CD4-positive, alpha-beta T cell (primary cell): ENCODE measurements around the gene UBE2E1. TPM values are rescaled to one million over a fixed set of nuclear protein-coding genes. Genes with fewer than 3 reads are reported as not detected.

Source experiments
- ATAC-seq: fragments of 200-7000 bp; cut with Tn5 transposase; one replicate; pipeline ENCODE4 v1.10.0; 2022; ENCODE audit warnings: mild to moderate bottlenecking; ENCODE audit not compliant: poor library complexity
- CTCF ChIA-PET: fragments of 350-600 bp; sonication (Branson Sonifier 250); formaldehyde crosslinking; loops from one replicate; lab custom pipeline; 2021; ENCODE audit warnings: antibody characterized with exemption, inconsistent platforms; lab: Charles Lee
- POLR2A ChIA-PET: fragments of 350-600 bp; sonication (Branson Sonifier 250); formaldehyde crosslinking; loops from one replicate; lab custom pipeline; 2021; ENCODE audit warnings: antibody characterized with exemption, inconsistent platforms; lab: Charles Lee
- DNase-seq, 14 experiments: peaks; one replicate each; pipeline ENCODE4 v3.0.0-alpha.2; 2013 to 2020; ENCODE audit warnings: mixed read lengths in 2 of 14
- H3K27ac ChIP-seq, 2 donors: one replicate each; pipeline versions ENCODE4 v1.5.1 to v1.7.0; 2013; ENCODE audit warnings: low read length in 2 of 2, low read depth in 1 of 2, mild to moderate bottlenecking in 1 of 2
- H3K27me3 ChIP-seq, 2 experiments: 1 replicate in 1 of 2; 2 replicates in 1 of 2; pipeline versions ENCODE4 v1.6.1 to v1.7.0; 2013; ENCODE audit warnings: low read length in 2 of 2, control low read depth in 1 of 2, mild to moderate bottlenecking in 1 of 2, moderate library complexity in 1 of 2; ENCODE audit not compliant: insufficient read depth in 2 of 2, control insufficient read depth in 1 of 2
- H3K36me3 ChIP-seq: one replicate; pipeline ENCODE4 v1.6.1; 2013; ENCODE audit warnings: low read length, control low read depth; ENCODE audit not compliant: insufficient read depth
- H3K4me1 ChIP-seq: one replicate; pipeline ENCODE4 v1.6.1; 2013; ENCODE audit warnings: low read length, control low read depth; ENCODE audit not compliant: insufficient read depth
- H3K4me3 ChIP-seq: one replicate; pipeline ENCODE4 v1.5.1; 2013; ENCODE audit warnings: mild to moderate bottlenecking, low read length, moderate library complexity
- H3K9me3 ChIP-seq, 2 experiments: 1 replicate in 1 of 2; 2 replicates in 1 of 2; pipeline versions ENCODE4 v1.6.1 to v1.7.0; 2013; ENCODE audit warnings: low read length in 2 of 2, mild to moderate bottlenecking in 2 of 2, control low read depth in 1 of 2, moderate library complexity in 1 of 2; ENCODE audit not compliant: control insufficient read depth in 1 of 2, insufficient read depth in 1 of 2
- H3K27ac Mint-ChIP-seq: one replicate; pipeline ENCODE4 v1.8.0; 2020; ENCODE audit warnings: mixed read lengths
- H3K27me3 Mint-ChIP-seq: one replicate; pipeline ENCODE4 v1.8.0; 2021; ENCODE audit warnings: mixed read lengths
- H3K36me3 Mint-ChIP-seq: one replicate; pipeline ENCODE4 v1.8.0; 2021; ENCODE audit warnings: low read depth, mixed read lengths
- H3K4me1 Mint-ChIP-seq: one replicate; pipeline ENCODE4 v1.8.0; 2021; ENCODE audit warnings: low read depth, mixed read lengths
- H3K4me3 Mint-ChIP-seq: one replicate; pipeline ENCODE4 v1.8.0; 2020; ENCODE audit warnings: mild to moderate bottlenecking, mixed read lengths
- H3K9me3 Mint-ChIP-seq: one replicate; pipeline ENCODE4 v1.8.0; 2020; ENCODE audit warnings: mixed read lengths
- CTCF ChIP-seq: fragments of 200-600 bp; IDR thresholded peaks from one replicate; pipeline ENCODE4 v1.8.0; 2022; ENCODE audit warnings: antibody characterized with exemption, mild to moderate bottlenecking
- intact Hi-C, 2 experiments: fragments of 100-400 bp; cut with DNase I in 1 of 2; cut with micrococcal nuclease in 1 of 2; formaldehyde crosslinking; loops; one replicate each; pipeline versions ENCODE4 v1.15.1 to v1.9.0; 2023 to 2025; cut with DNase I, micrococcal nuclease
- polyA plus RNA-seq, 2 donors: library from polyadenylated mRNA; unstranded; fragments of 120-200 nt; gene quantifications; one replicate each; pipeline ENCODE4 v1.2.1, GENCODE V29; 2013
- total RNA-seq, 174 experiments: library from RNA in 2 of 174; stranded (reverse) in 2 of 174; gene quantifications; one replicate each; pipeline ENCODE4 v1.2.3 and lab custom pipeline; 2021 to 2026

The UBE2E1 gene
- total RNA-seq: 10 to 100 TPM; 49.8 to 52.2 TPM
- 65.6 TPM for polyA plus RNA-seq (2013, experiment 1 of 2)
- polyA plus RNA-seq (2013, experiment 2 of 2): 65.0 TPM
- total RNA-seq (lab: John Stamatoyannopoulos, UW): 29.9 to 81.6 (median 47.8) reads per million in 172 experiments

- Histone ChIP-seq H3K27ac (peak within 1 kb of the TSS in 1 of 2 donors; percentile 64), H3K36me3 (no peaks in the 10 kb centered on the region), H3K27me3 (no peaks in the 10 kb centered on the region), H3K9me3 (no peaks in the 10 kb centered on the region), H3K4me3 (peak within 1 kb of the TSS; percentile 66), H3K4me1 (peaks cover 32% of the 10 kb centered on the region)
- ChIA-PET CTCF (no interaction called here), POLR2A (interaction anchor here (3.2 to 7.4 kb wide), 2 partner anchors 111 to 112 kb away, joined by 16 to 63 read pairs; partner anchors contain the start of genes NKIRAS1 and RPL15)
- peak within 1 kb of the TSS; percentile 99 for H3K4me3 Mint-ChIP-seq
- no peak for TF ChIP-seq CTCF
- DNase-seq: peak; percentile 62 to 93 (median 70)
- peaks cover 32% of the 10 kb centered on the region for H3K36me3 Mint-ChIP-seq
- no peaks in the 10 kb centered on the region for H3K27me3 Mint-ChIP-seq
- peak; percentile 85 for ATAC-seq
- intact Hi-C loops: loop anchor here (1.0 to 10.0 kb wide), 4 partner anchors 111 to 1979 kb away; partner anchors contain the start of genes NGLY1 (in 1 of the 2), NKIRAS1 (in 1 of the 2), NR1D2 (in 1 of the 2) and RPL15 (in 1 of the 2)
- H3K27ac Mint-ChIP-seq: peak within 1 kb of the TSS; percentile 91
- H3K4me1 Mint-ChIP-seq: peaks cover 47% of the 10 kb centered on the region
- no peaks in the 10 kb centered on the region for H3K9me3 Mint-ChIP-seq
Measured at GRCh38 chr3:23805633-23806533, at the start of gene UBE2E1. UBE2E1 (plus strand) TSS chr3:23805955; CDS start chr3:23807270, 1,315 bp downstream.

DNA sequence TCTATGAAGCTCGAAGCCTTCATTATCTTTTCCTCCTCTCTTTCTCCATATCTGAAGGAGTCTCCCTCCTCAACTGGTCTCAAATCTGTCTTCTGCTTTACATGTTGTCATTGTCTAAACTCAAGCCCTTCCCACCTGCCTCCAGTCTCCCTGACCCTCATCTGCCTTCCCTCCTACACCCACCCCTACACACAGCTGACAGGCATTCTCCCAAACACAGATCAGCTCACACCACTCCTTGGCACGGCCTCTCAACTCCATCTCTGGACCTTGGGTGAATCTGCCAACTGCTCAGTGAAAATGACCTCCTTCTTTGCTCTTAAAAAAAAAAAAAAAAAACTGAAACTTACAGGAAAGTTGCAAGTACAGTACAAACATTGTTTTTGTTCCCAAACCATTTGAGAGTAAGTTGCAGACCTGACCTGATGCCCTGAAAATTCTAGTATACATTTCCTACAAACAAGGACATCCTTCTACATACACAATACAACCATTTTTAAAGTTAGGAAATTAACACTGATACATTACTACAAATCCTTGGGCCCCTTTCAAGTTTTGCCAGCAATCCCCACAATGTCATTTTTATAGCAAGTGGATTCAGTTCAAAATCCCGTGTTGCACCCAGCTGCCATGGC is 49.4 kb upstream of the UBE2E1 start:
- H3K9me3 ChIP-seq: no peaks in the 10 kb centered on the region
- no peak for DNase-seq
- no peak for ATAC-seq
- H3K4me3 Mint-ChIP-seq: no peak overlapping the region
- H3K27ac Mint-ChIP-seq: no peak overlapping the region
- ChIA-PET POLR2A (no interaction called here), CTCF (no interaction called here)
- no peaks in the 10 kb centered on the region for H3K27me3 Mint-ChIP-seq
- no peak overlapping the region for H3K27ac ChIP-seq
- no peaks in the 10 kb centered on the region for H3K27me3 ChIP-seq
- no peaks in the 10 kb centered on the region for H3K36me3 ChIP-seq
- H3K4me1 ChIP-seq: peaks cover 8% of the 10 kb centered on the region
- intact Hi-C loops: no loop called here
- no peaks in the 10 kb centered on the region for H3K36me3 Mint-ChIP-seq
- peaks cover 6% of the 10 kb centered on the region for H3K4me1 Mint-ChIP-seq
- TF ChIP-seq CTCF: no peak
- no peak overlapping the region for H3K4me3 ChIP-seq
- no peaks in the 10 kb centered on the region for H3K9me3 Mint-ChIP-seq

GRCh38 chr3:23758253-23758838 is 47.4 kb upstream of the UBE2E1 start:
- TF ChIP-seq CTCF: no peak

More at GRCh38 chr3:23758253-23758838, 47.4 kb upstream of the UBE2E1 start:
- peaks cover 8% of the 10 kb centered on the region for H3K4me1 ChIP-seq
- intact Hi-C loops: no loop called here
- Mint-ChIP-seq H3K9me3 (no peaks in the 10 kb centered on the region), H3K4me1 (peaks cover 22% of the 10 kb centered on the region), H3K27ac (no peak overlapping the region), H3K4me3 (no peak overlapping the region), H3K27me3 (no peaks in the 10 kb centered on the region), H3K36me3 (no peaks in the 10 kb centered on the region)
- ATAC-seq (no peak), DNase-seq (peak in 1 of 14 experiments; percentile 45)
- POLR2A ChIA-PET: no interaction called here
- no peaks in the 10 kb centered on the region for H3K27me3 ChIP-seq
- no peaks in the 10 kb centered on the region for H3K9me3 ChIP-seq
- CTCF ChIA-PET: no interaction called here
- H3K27ac ChIP-seq: no peak overlapping the region
- no peak overlapping the region for H3K4me3 ChIP-seq
- no peaks in the 10 kb centered on the region for H3K36me3 ChIP-seq
